ENCODE measurements around the gene MSTN.

MSTN gene
- 0 to 0.09 (median 0) reads per million in 18 experiments for total RNA-seq

DNA sequence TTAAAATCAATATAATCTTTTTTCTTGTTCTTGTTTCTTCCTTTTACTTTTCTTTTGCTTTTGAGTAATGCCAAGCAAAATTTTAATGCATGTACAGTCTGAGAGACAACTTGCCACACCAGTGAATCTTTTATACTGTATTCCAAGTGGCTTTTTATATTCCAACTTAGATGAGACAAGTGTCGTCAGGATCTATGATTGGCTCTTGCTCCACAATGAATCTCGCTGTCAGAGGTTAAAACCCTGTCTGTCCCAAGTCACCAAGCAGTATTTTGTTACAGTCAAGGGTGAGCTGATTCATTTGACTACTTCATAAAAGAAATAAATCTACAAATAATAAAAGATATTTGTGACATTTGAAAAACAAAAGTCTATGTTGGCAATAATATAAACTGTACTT is at the start of gene MSTN:
Gene MSTN (minus strand): TSS at position 129 of the 400 bp plus-strand sequence. CDS start 133 bp downstream, outside the sequence.
- DNase-seq: no peak

DNA sequence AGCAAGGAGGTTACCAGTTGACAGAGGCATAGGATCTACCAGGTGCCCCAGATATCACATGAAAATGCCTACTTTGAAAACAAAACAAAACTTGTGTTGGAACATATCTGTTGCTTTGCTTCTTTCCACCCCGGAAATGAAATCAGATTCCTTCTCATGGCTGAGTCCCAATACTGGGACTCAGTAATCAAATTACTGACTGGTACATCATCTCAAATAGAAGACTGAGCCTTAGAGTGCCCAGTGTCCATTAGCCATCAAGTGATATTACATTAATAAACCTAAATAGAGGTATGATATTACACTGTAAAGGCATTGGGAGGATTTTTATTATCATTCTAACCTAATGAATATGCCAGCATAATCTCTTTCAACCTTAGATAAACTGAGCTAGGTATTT is 48.6 kb upstream of the MSTN start:
- DNase-seq: no peak

DNA sequence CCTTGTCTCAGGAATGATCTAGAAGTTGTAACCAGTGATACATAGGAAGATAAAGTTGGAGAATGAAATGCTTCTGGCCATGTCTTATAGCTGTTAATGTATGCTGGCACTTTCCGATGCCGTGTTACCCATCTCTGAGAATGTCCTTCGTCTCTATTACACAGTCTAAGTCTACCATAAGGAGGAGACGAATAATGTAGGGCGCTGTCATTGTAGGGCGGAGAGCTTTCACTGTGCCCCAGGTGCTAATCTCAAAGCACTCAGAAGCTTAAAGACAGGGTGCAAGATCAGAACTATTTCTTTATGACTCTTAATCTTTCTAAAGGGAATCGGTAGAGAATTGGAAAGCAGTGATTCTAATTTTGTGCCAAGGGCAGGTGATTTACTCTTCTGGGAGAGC is 48.2 kb upstream of the MSTN start:
- DNase-seq: no peak

DNA sequence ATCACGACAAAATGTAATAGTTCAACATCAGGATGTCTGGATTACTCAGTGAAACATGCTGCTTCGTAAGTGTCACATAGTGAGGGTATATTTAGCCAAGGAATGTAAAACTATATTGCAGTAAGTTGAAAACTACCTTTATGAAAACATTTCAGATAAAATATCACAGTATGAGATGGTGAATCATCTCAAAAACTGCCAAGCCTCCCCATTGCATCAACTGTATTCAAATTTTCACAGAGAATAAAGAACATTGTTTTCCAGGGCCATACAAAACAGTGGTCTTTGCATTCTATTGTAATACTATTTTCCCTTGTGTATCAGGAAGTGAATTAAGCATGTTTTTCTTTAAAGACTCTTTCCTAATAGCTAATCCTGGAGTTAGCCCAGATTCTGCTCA is 47.6 kb upstream of the MSTN start:
- DNase-seq: no peak

DNA sequence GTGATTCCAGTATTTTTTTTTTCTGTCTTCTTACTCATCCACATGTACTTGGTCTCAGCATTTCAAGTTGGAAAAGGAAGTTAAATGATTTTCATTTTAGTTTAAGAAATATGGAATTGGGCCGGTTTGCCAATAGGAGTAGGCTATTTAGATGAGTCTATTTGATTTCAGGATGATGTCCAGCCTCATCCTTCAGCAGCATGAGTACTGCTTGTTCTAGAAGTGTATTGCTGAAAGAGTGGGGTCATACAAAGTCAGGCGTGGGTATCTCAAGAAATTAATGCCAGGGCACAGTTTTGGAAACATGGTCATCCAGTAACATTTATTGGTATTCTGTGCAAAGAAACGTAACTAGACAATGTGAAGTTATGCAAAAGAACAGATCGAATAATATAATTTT is 44.9 kb upstream of the MSTN start:
- no peak for DNase-seq

DNA sequence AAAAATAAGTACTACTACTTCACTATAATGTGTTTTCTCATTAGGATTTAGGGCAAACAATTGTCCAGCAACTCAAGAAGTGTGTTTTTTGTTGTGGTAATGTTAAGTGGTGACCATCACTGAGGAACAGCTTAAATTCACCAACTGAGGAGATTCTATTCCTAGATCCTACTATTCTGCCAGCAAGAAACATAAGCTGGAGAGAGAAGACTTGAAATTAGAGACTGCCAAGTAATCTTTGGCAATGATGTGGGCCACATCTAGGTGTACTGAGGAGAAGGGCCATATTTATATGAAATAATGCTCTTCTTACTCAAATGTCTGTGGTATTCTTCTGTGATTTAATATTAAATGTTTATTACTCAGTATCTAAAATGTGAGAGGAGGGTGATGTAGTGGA is 44.3 kb upstream of the MSTN start:
- DNase-seq: no peak

DNA sequence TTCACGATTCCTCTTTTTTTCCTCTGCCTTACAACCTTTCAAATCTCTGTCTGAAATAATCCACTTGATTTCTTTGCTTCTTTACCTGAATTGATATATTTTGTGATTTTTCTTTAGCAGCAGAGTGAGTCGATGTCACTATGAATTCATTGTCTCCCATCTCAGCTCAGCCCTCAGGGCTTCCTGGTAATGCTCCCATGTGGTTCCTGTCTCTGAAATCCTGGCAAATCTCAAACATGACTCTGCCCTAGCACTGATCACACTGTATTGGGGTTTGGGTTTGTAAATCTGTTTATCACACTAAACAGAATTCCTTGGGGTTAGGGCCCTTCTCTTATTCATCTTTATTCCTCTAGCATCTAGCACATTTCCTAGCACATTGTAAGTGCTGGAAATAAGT is 43.0 kb upstream of the MSTN start:
- DNase-seq: no peak

DNA sequence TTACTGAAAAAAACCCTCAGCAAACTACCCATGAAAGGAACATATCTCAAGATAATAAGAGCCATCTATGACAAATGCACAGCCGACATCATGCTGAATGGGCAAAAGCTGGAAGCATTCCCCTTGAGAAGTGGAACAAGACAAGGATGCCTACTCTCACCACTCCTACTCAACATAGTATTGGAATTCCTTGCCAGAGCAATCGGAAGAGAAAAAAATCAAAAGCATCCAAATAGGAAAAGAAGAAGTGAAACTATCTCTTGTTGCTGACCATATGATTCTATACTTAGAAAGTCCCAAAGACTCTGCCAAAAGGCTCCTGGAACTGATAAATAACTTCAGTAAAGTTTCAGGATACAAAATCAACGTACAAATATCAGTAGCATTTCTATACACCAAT is 40.6 kb upstream of the MSTN start:
- DNase-seq: peak; percentile 13 to 21

DNA sequence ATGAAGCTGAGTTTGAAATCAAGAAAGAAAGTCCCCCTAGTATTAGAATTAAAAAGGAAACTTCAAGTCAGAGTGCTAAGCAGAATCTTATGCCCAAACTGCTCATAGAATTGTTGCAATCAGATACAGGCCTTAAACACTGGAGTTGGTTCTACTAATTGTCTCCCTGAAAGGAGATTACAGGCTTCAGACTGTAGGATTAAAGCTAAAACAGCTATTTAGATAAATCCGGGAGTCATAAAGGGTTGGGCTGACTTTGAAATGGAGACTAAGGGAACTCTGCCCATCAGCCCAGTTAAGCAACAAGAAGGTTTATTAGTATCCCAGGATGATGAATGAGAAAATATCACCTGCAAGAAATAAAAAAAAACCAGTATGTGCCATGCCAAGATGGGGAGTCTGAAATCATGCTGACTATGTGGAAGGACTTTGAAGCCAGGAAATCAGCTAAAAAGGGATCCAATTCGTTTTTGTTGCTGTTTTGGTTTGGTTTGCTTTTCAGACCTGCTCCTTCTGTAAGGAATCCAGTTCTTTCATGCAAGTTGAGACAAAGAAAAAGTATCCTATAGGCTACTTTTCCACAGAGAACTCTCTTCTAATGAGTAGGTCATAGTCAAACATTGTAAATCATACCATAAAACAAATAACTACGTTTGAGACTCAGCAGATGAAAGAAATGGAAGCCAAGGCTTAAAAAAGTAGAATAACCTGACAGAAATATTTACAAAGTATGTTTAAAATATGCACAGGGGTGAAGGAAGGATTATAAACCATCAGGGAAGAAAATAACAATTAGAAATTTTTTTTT is 37.6 kb upstream of the MSTN start:
- DNase-seq: no peak

DNA sequence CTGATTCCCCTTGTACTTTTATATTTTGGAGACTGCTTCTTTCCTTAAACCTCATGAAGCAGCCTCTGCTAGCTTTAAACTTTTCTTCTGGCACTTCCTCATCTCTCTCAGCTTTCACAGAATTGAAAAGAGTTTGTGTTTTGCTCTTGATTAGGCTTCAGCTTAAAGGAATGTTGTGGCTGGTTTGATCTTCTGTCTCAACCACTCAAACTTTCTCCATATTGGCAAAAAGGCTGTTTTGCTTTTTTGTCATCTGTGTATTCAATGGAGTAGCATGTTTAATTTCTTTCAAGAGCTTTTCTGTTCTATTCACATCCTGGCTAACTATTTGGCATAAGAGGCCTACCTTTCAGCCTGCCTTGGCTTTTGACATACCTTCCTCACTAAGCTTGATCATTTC is 36.3 kb upstream of the MSTN start:
- no peak for DNase-seq

DNA sequence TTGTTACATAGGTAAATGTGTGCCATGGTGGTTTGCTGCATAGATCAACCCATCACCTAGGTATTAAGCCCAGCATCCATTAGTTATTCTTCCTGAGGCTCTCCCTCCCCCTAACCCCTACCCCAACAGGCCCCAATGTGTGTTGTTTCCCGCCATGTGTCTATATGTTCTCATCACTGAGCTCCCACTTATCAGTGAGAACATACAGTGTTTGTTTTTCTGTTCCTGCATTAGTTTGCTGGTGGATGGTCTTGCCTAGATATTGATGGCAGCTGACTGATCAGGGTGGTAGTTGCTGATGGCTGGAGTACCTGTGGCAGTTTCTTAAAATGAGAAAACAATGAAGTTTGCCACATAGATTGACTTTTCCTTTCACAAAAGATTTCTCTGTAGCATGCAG is 34.6 kb upstream of the MSTN start:
- DNase-seq: no peak

DNA sequence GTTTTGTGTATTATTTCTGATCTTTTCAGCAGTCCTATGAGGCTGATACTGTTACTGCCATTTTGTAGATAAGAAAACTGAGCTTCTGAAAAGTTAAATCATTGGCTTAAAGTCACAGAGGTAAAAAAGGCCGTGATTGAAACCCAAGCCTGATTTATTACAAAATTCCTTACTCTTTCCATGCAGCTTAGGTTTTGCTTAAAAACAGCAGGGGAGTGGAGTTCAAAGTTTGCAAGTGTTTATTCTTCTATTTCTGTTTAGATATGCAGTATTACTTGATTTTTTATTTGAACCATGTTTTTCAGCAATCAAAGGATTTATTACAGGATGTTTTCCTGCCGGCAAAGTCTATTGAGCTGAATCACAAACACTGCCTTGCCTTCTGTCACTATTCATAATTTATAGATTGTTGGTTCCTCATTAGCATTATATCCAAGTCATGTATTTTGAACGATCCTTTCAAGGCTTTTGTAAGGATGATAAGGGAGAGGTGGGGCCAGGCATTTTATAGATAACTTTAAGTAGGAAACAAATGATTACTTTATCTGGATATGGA is 31.9 kb upstream of the MSTN start:
- DNase-seq: no peak

DNA sequence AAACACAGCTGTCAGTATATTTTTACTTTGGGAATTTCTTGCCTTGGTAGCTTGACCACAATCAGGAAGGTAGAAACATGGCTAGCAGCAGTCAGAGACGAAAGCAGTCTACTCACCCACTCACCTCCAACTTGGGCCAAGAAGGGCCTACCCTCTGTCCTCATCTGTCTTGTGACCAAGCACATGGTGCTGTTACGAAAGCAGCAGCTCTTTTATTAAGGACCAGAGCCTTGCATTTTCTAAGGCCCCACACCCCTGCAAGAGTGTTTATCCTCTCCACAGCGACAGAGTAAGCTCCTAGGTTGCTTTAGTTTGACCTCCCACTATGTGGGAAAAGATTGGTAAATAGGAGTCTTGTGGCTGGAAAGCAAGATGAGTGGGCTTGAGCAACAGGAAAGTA is 31.3 kb upstream of the MSTN start:
- peak; percentile 95 to 98 for DNase-seq

DNA sequence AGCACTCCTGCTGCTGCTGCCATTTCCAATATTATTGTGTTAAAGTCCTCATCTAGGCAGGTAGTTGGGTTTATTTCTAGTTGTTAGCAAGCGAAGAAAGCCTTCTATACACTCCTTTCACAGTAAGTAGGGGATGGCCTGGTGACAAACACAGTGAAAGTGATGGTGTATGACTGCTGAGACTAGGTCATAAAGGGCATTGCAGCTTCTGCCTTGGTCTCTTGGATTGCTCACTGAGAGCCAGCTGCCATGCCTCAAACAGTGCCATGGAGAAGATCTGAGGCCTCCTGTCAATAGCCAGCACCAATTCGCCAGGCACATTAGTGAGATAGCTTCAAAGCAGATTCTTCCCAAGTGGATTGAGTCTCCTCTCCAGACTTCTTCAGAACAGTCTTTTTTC is 27.6 kb upstream of the MSTN start:
- no peak for DNase-seq

DNA sequence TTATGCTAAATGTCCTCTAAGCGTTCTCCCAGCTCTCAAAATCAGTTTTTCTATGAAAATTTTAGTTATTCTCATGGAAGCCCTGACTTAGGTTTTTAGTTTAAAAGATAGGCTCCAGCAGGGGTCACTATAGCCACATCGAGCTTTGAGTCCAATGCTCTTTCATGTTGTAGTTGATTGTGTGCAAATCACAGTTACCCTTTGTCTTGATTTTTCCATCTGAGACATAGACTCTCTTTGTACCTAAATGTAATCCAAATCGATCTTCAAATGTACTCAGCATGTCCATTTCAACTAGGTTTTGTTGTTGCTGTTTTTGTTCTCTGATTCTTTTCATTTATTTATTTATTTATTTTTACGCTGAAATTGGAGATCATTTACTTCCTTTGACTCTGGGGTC is 26.4 kb upstream of the MSTN start:
- peak; percentile 81 to 84 for DNase-seq

DNA sequence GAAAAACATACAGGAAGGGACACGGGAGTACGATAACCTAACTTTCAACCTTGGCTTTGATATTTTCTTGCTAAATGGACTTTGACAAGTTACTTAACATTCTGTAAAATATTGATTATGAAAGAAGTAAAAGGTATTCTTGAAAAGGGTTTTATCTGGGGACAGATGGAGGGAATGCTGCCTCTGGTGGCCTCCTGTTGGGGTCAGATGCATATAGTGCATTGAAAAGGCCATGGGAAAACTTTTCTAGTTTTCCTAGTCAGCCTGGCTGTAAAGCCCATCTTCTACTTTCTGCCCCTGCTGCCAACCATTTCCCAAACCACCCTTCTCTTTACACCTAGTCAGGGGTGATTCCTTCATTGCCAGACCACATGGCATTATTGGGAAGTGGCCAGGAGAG is 22.2 kb upstream of the MSTN start:
- no peak for DNase-seq

DNA sequence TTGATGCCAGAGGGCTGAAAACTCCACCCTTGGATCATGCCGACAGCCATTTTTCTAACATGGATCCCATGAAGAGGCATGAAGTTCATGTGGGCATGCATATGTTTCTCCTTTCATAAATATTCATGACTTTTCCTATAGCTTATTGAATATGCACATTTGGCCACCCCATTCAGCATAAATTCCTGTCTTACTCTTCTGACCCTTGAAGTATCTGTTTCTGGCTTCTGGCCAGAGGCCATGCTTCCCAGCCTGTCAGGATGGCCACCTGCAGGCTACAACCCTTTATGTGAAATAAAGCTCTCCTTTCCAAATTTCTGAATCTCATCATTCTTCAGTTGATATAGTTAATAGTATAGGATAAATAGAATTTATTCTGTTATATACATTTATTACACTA is 19.6 kb upstream of the MSTN start:
- DNase-seq: no peak

DNA sequence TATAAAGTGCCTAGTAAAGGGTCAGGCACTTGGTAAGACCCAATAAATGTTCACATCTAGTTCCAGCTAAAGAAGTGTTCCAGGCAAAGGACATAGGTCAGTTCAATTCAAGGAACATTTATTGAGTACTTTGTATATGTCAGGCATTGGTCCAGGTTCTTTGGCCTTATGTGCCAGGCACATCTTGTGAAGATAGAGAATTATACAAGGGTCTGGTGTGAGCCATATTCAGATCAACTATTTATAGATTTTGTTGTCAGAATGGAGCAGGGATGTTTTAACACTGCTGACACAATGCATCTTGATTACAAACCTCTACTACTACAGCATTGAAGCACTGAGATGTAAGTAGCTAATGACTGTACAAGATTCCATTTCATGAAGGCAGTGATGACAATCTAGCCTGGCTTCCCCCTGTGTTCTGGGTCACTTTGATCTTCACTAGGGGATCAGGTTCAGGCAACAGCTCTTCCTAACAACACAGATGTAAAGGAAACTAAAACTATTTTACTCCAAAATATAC is 18.1 kb upstream of the MSTN start:
- no peak for DNase-seq

DNA sequence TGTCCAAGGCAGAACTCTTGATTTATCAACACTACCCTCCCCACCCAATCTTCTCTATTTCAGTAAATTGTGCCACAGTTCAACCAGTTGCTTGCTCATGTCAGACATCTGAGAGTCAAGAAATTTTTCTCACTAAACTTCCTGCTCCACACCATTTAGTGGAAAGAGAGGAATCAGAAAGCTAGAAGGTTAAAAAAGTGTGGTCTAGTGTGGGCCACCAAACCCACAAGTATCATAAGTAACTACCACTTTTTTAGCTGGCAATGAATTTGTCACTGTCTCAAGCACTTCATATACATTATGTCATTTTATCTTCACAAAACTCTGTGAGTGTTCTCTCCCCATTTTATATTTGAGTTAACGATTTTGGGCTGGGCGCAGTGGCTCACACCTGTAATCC is 16.6 kb upstream of the MSTN start:
- DNase-seq: no peak

DNA sequence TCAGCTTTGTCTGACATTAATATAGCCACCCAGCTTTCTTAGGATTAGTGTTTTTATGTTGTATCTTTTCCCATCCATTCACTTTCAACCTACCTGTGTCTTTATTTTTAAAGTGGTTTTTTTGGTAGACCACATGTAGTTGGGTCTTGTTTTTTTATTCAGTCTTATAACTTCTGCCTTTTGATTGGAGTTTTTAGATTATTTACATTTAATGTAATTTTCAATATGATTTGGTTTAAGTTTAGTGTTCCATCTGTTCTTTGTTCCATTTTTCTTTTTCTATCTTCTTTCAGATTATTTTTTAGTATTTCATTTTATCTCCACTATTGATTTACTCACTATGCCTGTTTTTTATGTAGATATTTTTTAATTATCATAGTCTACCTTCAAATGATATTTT is 13.1 kb upstream of the MSTN start:
- no peak for DNase-seq

DNA sequence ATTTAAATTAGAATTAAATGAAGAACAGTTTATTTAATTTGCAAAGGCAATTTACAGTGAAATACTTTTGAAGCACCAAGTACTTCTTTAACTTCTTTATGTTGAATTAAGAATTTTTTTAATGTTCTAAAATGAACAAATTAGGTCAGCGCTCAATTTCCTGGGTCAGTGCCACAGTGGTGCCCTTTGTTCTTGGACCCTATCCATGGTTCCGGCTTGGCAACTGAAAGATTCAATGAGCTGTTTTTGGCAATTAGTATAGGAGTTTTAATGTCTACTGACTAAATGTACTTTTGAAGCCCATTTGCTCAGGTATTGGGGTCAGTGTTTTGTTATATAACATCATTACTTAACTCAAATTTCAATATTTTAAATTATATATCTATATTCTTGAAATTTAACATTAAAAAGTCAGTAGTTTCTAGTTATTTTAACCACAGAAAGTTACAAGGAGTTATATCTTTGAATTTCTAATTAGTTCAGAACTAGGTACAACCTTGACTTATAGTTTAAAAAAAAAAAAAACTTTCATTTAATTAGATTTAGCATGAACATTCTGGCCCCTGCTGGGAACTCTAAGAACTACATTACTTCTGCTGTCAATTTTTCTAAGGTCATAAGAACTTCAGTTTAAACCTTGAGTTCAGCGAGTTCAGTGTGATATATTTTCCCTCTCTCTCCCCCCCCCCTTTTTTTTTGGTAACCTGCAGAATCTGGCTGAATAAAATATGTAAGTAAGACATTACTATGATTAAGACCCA is 7.6 kb upstream of the MSTN start:
- peak; percentile 73 to 82 for DNase-seq

DNA sequence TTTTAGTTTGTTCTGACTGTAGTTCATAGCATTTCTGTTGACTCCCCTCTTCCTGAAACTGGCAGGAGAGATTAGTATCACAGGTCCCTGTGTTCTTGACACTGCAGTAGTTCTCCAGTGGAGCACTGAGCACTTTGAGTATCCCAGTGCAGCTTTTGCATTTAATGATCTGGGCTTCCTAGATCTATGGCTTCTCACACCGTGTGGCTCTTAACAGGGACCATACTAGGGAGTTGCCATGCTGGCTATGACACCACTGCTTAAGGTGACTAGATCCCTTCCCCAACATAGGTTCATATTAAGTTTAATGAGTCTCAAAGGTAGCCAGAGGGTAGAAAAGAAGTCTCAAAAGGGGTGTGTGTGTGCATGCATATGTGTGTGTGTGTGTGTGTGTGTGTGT is 6.2 kb upstream of the MSTN start:
- no peak for DNase-seq

DNA sequence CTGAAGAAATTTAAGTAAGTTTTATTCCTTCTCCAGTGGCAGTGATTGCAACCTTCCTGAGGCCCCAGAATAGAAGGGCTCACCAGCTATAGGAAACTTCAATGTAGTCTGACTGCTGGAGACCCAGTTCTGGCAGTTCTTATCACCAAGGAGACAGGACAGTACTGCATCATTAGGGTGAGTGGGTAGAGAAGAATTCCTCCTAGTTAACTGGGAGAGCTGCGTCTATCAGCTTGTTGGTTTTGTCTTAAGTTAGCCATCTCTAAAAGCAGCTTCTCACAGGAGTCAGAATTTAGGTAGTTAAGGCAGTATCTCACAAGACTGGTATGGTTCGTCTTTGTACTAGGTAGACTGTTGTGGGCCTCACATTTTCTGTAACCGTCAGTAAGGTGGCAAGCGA is 3.3 kb upstream of the MSTN start:
- no peak for DNase-seq

DNA sequence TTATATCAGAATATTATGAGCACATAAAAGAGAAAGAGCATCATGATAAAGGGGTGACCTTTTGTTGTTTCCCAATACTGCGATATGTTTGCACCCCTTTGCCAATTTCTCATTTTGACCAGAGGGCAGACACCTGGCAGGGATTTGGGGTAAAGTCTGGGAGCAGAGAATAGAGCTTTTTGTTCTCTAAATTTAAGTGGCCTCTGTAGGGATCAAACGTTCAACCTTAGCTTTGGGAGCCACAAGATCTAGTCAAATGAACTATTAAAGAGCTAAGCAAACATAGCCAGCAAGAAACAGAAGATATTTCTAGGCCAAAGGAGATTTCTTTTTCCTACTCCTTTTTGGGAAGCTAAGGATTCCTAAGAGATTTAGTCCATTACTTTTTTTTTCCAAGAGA is 1.1 kb upstream of the MSTN start:
- no peak for DNase-seq
